Ishikawa (cell line): ENCODE measurements around the gene SULT1B1.

Experiments used
- CEBPB ChIP-seq: IDR thresholded peaks from 2 replicates; pipeline ENCODE4 v1.6.1; 2012
- CREB1 ChIP-seq: IDR thresholded peaks from 2 replicates; pipeline ENCODE4 v1.6.1; 2012; ENCODE audit warnings: low read depth
- EGR1 ChIP-seq: IDR thresholded peaks from 2 replicates; pipeline ENCODE4 v1.6.1; 2012
- EP300 ChIP-seq: IDR thresholded peaks from 2 replicates; pipeline ENCODE4 v1.6.1; 2012; ENCODE audit warnings: borderline replicate concordance
- FOXM1 ChIP-seq: IDR thresholded peaks from 2 replicates; pipeline ENCODE4 v1.6.1; 2012; ENCODE audit warnings: low read depth, borderline replicate concordance
- NFIC ChIP-seq: IDR thresholded peaks from 2 replicates; pipeline ENCODE4 v1.6.1; 2012
- RAD21 ChIP-seq: IDR thresholded peaks from 2 replicates; pipeline ENCODE4 v1.6.1; 2012; ENCODE audit warnings: low read depth
- TAF1 ChIP-seq: IDR thresholded peaks from 2 replicates; pipeline ENCODE4 v1.6.1; 2012; ENCODE audit warnings: low read depth, mild to moderate bottlenecking
- TCF12 ChIP-seq: IDR thresholded peaks from 2 replicates; pipeline ENCODE4 v1.6.1; 2012; ENCODE audit warnings: low read depth
- TEAD4 ChIP-seq: IDR thresholded peaks from 2 replicates; pipeline ENCODE4 v1.6.1; 2012
- YY1 ChIP-seq: IDR thresholded peaks from 2 replicates; pipeline ENCODE4 v1.6.1; 2012; ENCODE audit warnings: low read depth
- ZBTB7A ChIP-seq: IDR thresholded peaks from 2 replicates; pipeline ENCODE4 v1.6.1; 2012; ENCODE audit warnings: low read depth
- TF ChIP-seq, protein P1 (sequence below): IDR thresholded peaks from 2 replicates; pipeline ENCODE4 v1.6.1; 2012
- TF ChIP-seq, protein P2 (sequence below): IDR thresholded peaks from 2 replicates; pipeline ENCODE4 v1.6.1; 2012; ENCODE audit warnings: low read depth, mild to moderate bottlenecking
- TF ChIP-seq, protein P3 (sequence below): IDR thresholded peaks from 2 replicates; pipeline ENCODE4 v1.6.1; 2012

The SULT1B1 gene

DNA sequence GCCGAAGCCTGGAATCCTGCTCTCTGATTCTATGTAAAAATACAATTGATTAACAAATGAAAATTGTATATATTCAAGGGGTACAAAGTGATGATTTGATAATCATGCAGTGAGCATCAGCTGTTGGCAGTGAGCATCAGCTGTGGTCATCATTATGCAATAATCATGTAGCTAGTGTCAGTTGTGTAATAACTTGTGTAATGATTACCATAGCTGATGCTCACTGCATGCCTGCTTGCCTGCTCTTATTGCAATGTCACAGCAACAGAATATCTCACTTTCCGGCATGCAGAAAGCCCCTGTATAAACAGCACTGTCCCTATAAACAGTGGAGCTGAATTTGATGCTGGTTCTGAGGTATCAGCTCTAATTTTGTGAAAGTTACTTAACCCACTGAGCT, 46.8 kb downstream of the SULT1B1 start:
- TF ChIP-seq RAD21 (no peak), TEAD4 (no peak), CREB1 (no peak), YY1 (no peak), CEBPB (no peak), TAF1 (no peak), TCF12 (no peak), FOXM1 (no peak), EGR1 (no peak), ZBTB7A (no peak), EP300 (no peak), NFIC (no peak)
- TF ChIP-seq, protein P1, sequence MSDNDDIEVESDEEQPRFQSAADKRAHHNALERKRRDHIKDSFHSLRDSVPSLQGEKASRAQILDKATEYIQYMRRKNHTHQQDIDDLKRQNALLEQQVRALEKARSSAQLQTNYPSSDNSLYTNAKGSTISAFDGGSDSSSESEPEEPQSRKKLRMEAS: no peak
- TF ChIP-seq, protein P2, sequence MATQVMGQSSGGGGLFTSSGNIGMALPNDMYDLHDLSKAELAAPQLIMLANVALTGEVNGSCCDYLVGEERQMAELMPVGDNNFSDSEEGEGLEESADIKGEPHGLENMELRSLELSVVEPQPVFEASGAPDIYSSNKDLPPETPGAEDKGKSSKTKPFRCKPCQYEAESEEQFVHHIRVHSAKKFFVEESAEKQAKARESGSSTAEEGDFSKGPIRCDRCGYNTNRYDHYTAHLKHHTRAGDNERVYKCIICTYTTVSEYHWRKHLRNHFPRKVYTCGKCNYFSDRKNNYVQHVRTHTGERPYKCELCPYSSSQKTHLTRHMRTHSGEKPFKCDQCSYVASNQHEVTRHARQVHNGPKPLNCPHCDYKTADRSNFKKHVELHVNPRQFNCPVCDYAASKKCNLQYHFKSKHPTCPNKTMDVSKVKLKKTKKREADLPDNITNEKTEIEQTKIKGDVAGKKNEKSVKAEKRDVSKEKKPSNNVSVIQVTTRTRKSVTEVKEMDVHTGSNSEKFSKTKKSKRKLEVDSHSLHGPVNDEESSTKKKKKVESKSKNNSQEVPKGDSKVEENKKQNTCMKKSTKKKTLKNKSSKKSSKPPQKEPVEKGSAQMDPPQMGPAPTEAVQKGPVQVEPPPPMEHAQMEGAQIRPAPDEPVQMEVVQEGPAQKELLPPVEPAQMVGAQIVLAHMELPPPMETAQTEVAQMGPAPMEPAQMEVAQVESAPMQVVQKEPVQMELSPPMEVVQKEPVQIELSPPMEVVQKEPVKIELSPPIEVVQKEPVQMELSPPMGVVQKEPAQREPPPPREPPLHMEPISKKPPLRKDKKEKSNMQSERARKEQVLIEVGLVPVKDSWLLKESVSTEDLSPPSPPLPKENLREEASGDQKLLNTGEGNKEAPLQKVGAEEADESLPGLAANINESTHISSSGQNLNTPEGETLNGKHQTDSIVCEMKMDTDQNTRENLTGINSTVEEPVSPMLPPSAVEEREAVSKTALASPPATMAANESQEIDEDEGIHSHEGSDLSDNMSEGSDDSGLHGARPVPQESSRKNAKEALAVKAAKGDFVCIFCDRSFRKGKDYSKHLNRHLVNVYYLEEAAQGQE: no peak
- TF ChIP-seq, protein P3, sequence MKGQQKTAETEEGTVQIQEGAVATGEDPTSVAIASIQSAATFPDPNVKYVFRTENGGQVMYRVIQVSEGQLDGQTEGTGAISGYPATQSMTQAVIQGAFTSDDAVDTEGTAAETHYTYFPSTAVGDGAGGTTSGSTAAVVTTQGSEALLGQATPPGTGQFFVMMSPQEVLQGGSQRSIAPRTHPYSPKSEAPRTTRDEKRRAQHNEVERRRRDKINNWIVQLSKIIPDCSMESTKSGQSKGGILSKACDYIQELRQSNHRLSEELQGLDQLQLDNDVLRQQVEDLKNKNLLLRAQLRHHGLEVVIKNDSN: no peak

- no peak for TF ChIP-seq YY1
- TF ChIP-seq CREB1: no peak
- TF ChIP-seq TAF1: no peak
- TF ChIP-seq ZBTB7A: no peak
- TF ChIP-seq, protein P2: no peak
- TF ChIP-seq TEAD4: no peak
Observed at GRCh38 chr4:69710580-69710979, 49.8 kb downstream of the SULT1B1 start.

DNA sequence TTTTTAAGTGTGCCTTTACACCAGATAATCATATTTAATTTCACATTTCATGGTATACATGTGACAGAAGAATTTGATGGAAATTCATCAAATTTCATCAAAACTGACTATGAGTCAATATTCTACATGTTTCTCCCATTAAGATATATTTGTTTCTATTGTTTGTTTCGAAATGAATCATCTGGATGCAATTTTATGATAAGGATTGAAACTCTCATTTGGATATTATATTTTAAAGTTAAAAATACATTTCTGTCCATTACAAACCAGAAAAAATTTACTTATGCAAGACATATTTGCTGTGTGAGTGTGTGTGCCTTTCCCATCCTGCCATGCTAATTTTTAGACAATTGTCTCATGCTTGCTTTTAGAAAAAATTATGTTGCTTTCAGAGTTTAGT, 52.2 kb downstream of the SULT1B1 start:
- TF ChIP-seq, protein P3: no peak
- TF ChIP-seq ZBTB7A (no peak), YY1 (no peak), CREB1 (no peak), NFIC (no peak), TEAD4 (no peak), CEBPB (no peak), EGR1 (no peak), TAF1 (no peak), TCF12 (no peak), RAD21 (no peak), EP300 (no peak), FOXM1 (no peak)
- TF ChIP-seq, protein P1: no peak
- TF ChIP-seq, protein P2: no peak

DNA sequence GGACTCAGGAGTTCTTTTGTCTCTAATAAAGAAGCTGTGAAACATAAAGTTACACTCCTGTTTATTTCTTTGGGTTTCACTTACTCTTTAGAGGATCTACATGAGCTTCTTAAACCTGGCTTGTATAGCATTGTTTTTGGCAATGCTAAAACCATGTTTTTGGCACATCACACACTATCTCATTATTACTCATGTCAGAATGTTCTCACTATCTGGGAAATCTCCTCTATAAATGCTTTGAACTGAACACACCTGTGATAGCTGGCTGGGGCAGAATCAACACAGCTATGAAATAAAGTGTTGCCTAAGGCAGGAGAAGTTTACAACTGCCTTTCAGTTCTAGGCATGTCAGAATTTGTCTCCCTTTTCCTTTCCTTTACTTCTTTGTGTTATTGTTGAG, 52.6 kb downstream of the SULT1B1 start:
- TF ChIP-seq TCF12 (no peak), TAF1 (no peak), CEBPB (no peak), FOXM1 (no peak), EGR1 (no peak), ZBTB7A (no peak), EP300 (no peak), CREB1 (no peak), NFIC (no peak), RAD21 (no peak), YY1 (no peak), TEAD4 (no peak)
- TF ChIP-seq, protein P3: no peak
- TF ChIP-seq, protein P2: no peak
- TF ChIP-seq, protein P1: no peak
